NCI-H345 (cell line): ENCODE measurements around the gene SELENOI.
"Not testable (repeated sequence)": the region's sequence is repeated elsewhere in the genome, so short reads cannot be mapped to it uniquely, and the experiment has no call there.

Experiments used
- DNase-seq: peaks from one replicate; lab custom pipeline; 2025; lab: John Stamatoyannopoulos, UW

Gene SELENOI

GRCh38 chr2:26359886-26360473 is 14.0 kb downstream of the SELENOI start:
- no peak for DNase-seq

- no peak for DNase-seq
Observed at GRCh38 chr2:26363323-26363722, 17.4 kb downstream of the SELENOI start.

GRCh38 chr2:26363958-26364357 is 18.0 kb downstream of the SELENOI start:
- no peak for DNase-seq

GRCh38 chr2:26364669-26365068 is 18.7 kb downstream of the SELENOI start:
- DNase-seq = no peak

- DNase-seq = no peak
Observed at GRCh38 chr2:26366957-26367356, 21.0 kb downstream of the SELENOI start.

GRCh38 chr2:26369664-26370063 is 23.7 kb downstream of the SELENOI start:
- DNase-seq = not testable (repeated sequence)

GRCh38 chr2:26370909-26371308 is 25.0 kb downstream of the SELENOI start:
- not testable (repeated sequence) for DNase-seq

GRCh38 chr2:26376799-26377198 is 30.9 kb downstream of the SELENOI start:
- no peak for DNase-seq

- DNase-seq = peak; percentile 76
Observed at GRCh38 chr2:26380281-26380680, 34.3 kb downstream of the SELENOI start.

- DNase-seq = no peak
Observed at GRCh38 chr2:26382564-26382963, 36.6 kb downstream of the SELENOI start.

- no peak for DNase-seq
Observed at GRCh38 chr2:26384183-26384582, 38.2 kb downstream of the SELENOI start.

GRCh38 chr2:26384597-26384996 is 38.7 kb downstream of the SELENOI start:
- no peak for DNase-seq

- no peak for DNase-seq
Observed at GRCh38 chr2:26387189-26387588, 41.2 kb downstream of the SELENOI start.

- DNase-seq = no peak
Observed at GRCh38 chr2:26394694-26395093, 48.8 kb downstream of the SELENOI start.

GRCh38 chr2:26395394-26395793 is 49.5 kb downstream of the SELENOI start:
- peak; percentile 27 for DNase-seq

GRCh38 chr2:26396734-26397298 is 50.9 kb downstream of the SELENOI start:
- no peak for DNase-seq

GRCh38 chr2:26399771-26400376 is 53.9 kb downstream of the SELENOI start:
- peak; percentile 72 for DNase-seq

- no peak for DNase-seq
Observed at GRCh38 chr2:26400723-26401122, 54.8 kb downstream of the SELENOI start.

- DNase-seq = peak; percentile 90
Observed at GRCh38 chr2:26401739-26402541, 56.0 kb downstream of the SELENOI start, which contains the start of gene DRC1. Gene DRC1 (plus strand): TSS chr2:26401920. CDS start chr2:26401990, 70 bp downstream.

- no peak for DNase-seq
Observed at GRCh38 chr2:26407526-26407925, 61.6 kb downstream of the SELENOI start.

GRCh38 chr2:26409785-26410184 is 63.8 kb downstream of the SELENOI start:
- DNase-seq = no peak

- DNase-seq = no peak
Observed at GRCh38 chr2:26410764-26411243, 64.9 kb downstream of the SELENOI start.

GRCh38 chr2:26411419-26411818 is 65.5 kb downstream of the SELENOI start:
- DNase-seq = no peak
